Spleen (tissue), 7 donors: ENCODE results near the gene MOB3B.

ENCODE experiments used
- POLR2A ChIP-seq, 3 donors: fragments of 450-650 bp; IDR thresholded peaks; one replicate each; pipeline ENCODE4 v1.5.1; 2017; ENCODE audit warnings: antibody characterized with exemption in 3 of 3, mild to moderate bottlenecking in 1 of 3
- TF ChIP-seq, protein P1 (sequence below), 11 experiments: fragments of 200-600 bp in 7 of 11; fragments of 450-650 bp in 4 of 11; sonication (generic) in 4 of 11; IDR thresholded peaks in 8 of 11; conservative IDR thresholded peaks in 3 of 11; 1 replicate in 7 of 11; 2 replicates in 4 of 11; pipeline versions ENCODE4 v1.4.0 to v1.8.0; 2016 to 2021; ENCODE audit warnings: antibody characterized with exemption in 11 of 11, inconsistent platforms in 4 of 11, mild to moderate bottlenecking in 1 of 11
- donor health status: DM: no; HTN: no; CAD: no; lungs with moderate emphysema.
- donor health status: DM: no; HTN: no; CAD: no.
- donor health status: DM: no; HTN: no; CAD: no.

DNA sequence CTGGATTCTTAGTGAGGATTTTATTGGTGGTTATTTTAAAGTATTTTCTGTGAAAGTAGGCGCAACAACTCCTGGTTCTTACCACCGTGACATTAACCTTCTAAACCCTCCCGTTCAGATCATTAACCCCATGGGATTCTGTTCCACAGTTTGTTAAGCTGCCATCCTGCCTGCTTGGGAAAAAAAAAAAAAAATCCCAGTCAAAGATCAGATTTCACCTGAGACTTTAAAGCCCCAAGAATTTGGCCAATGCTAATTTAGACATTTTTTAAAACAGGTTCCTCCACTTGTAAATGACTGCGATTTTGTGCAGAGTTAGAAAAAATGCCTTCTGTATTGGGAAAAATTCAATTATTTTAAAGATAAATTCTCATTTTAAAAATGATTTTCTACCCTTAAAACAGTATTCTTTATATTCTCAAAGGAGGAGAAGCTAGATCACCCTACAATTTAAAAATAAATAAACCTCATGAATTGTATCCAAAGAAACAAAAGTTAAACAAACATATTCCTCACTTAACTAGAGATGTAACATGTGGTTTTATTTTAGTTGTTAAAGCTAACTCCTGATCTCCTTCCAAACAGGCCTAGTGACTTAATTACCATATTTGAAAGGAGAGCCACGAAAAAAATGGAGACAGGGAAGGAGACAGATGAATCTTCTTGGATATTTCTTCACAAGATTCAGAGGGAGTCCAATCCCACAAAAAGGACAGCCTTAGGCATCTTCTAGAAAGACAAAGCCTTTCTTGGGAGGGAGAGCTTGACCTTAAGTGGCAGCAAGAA, 98.7 kb downstream of the MOB3B start:
- TF ChIP-seq POLR2A (IDR thresholded peaks at IDR 0.05) = no peak
- TF ChIP-seq, protein P1, sequence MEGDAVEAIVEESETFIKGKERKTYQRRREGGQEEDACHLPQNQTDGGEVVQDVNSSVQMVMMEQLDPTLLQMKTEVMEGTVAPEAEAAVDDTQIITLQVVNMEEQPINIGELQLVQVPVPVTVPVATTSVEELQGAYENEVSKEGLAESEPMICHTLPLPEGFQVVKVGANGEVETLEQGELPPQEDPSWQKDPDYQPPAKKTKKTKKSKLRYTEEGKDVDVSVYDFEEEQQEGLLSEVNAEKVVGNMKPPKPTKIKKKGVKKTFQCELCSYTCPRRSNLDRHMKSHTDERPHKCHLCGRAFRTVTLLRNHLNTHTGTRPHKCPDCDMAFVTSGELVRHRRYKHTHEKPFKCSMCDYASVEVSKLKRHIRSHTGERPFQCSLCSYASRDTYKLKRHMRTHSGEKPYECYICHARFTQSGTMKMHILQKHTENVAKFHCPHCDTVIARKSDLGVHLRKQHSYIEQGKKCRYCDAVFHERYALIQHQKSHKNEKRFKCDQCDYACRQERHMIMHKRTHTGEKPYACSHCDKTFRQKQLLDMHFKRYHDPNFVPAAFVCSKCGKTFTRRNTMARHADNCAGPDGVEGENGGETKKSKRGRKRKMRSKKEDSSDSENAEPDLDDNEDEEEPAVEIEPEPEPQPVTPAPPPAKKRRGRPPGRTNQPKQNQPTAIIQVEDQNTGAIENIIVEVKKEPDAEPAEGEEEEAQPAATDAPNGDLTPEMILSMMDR (IDR thresholded peaks at IDR 0.05 in 8 of 11, conservative IDR thresholded peaks at IDR 0.05 in 3 of 11) = no peak
